GM04503 (cell line): Measurements from ENCODE around the gene NAPG.
A peak's percentile ranks its signal among the peaks of the same experiment; 100 is the strongest.
"Not testable (repeated sequence)": the region's sequence is repeated elsewhere in the genome, so short reads cannot be mapped to it uniquely, and the experiment has no call there.

Experiments
- DNase-seq: peaks from one replicate; pipeline ENCODE4 v3.0.0-alpha.2; 2012; ENCODE audit warnings: low read depth

The NAPG gene

GRCh38 chr18:10514601-10515000, 11.2 kb upstream of the NAPG start:
- DNase-seq = no peak

GRCh38 chr18:10515456-10515855, 10.4 kb upstream of the NAPG start:
- no peak for DNase-seq

GRCh38 chr18:10516078-10516477, 9.7 kb upstream of the NAPG start:
- DNase-seq = no peak

GRCh38 chr18:10518595-10519255, 7.1 kb upstream of the NAPG start:
- no peak for DNase-seq

- no peak for DNase-seq
Observed at GRCh38 chr18:10519366-10519765, 6.5 kb upstream of the NAPG start.

GRCh38 chr18:10519999-10520935, 5.6 kb upstream of the NAPG start:
- peak; percentile 92 for DNase-seq

GRCh38 chr18:10521566-10521965, 4.3 kb upstream of the NAPG start:
- no peak for DNase-seq

GRCh38 chr18:10522574-10522973, 3.3 kb upstream of the NAPG start:
- no peak for DNase-seq

- DNase-seq = no peak
Observed at GRCh38 chr18:10523544-10523943, 2.3 kb upstream of the NAPG start.

GRCh38 chr18:10524507-10525370, 1.1 kb upstream of the NAPG start:
- peak; percentile 55 for DNase-seq

GRCh38 chr18:10525371-10525691, 496 bp upstream of the NAPG start:
- DNase-seq = no peak

- no peak for DNase-seq
Observed at GRCh38 chr18:10526561-10526949, 728 bp downstream of the NAPG start.

- DNase-seq = no peak
Observed at GRCh38 chr18:10528439-10528838, 2.6 kb downstream of the NAPG start.

- no peak for DNase-seq
Observed at GRCh38 chr18:10530002-10530401, 4.2 kb downstream of the NAPG start.

- no peak for DNase-seq
Observed at GRCh38 chr18:10530852-10531251, 5.0 kb downstream of the NAPG start.

GRCh38 chr18:10533111-10533510, 7.3 kb downstream of the NAPG start:
- no peak for DNase-seq

GRCh38 chr18:10536280-10536679, 10.5 kb downstream of the NAPG start:
- DNase-seq = no peak

- no peak for DNase-seq
Observed at GRCh38 chr18:10537765-10538164, 11.9 kb downstream of the NAPG start.

- not testable (repeated sequence) for DNase-seq
Observed at GRCh38 chr18:10539124-10539523, 13.3 kb downstream of the NAPG start.

GRCh38 chr18:10543277-10543676, 17.4 kb downstream of the NAPG start:
- DNase-seq = no peak

GRCh38 chr18:10544093-10544748, 18.4 kb downstream of the NAPG start:
- no peak for DNase-seq
